Heart right ventricle (tissue), 16 donors: Measurements from ENCODE around the gene SYCE3. TPM values are rescaled to one million over a fixed set of nuclear protein-coding genes. Genes with fewer than 3 reads are reported as not detected.
A peak's percentile ranks its signal among the peaks of the same experiment; 100 is the strongest.

Source experiments
- ATAC-seq, 8 donors: fragments of 200-7000 bp; cut with Tn5 transposase; one replicate each; pipeline ENCODE4 v1.9.1; 2020; ENCODE audit warnings: mild to moderate bottlenecking in 8 of 8, moderate library complexity in 8 of 8, moderate number of reproducible peaks in 1 of 8
- DNase-seq, 2 donors: peaks; one replicate each; pipeline ENCODE4 v3.0.0-alpha.2; 2020
- H3K27ac ChIP-seq, 10 donors: fragments of 200-600 bp; sonication (generic) in 2 of 10; one replicate each; pipeline versions ENCODE4 v1.5.0 to v1.8.0; 2020 to 2022; ENCODE audit warnings: mild to moderate bottlenecking in 3 of 10
- H3K27me3 ChIP-seq, 7 donors: fragments of 200-600 bp; one replicate each; pipeline ENCODE4 v1.8.0; 2021 to 2022; ENCODE audit warnings: mild to moderate bottlenecking in 2 of 7
- H3K36me3 ChIP-seq, 9 donors: fragments of 200-600 bp; sonication (generic) in 1 of 9; one replicate each; pipeline versions ENCODE4 v1.5.0 to v1.8.0; 2020 to 2022; ENCODE audit warnings: mild to moderate bottlenecking in 2 of 9
- H3K4me1 ChIP-seq, 9 donors: fragments of 200-600 bp; sonication (generic) in 1 of 9; one replicate each; pipeline versions ENCODE4 v1.5.0 to v1.8.0; 2020 to 2022; ENCODE audit warnings: mild to moderate bottlenecking in 4 of 9
- H3K4me3 ChIP-seq, 10 donors: fragments of 200-600 bp; sonication (generic) in 2 of 10; one replicate each; pipeline versions ENCODE4 v1.5.0 to v1.8.0; 2020 to 2022; ENCODE audit warnings: mild to moderate bottlenecking in 7 of 10, moderate library complexity in 2 of 10
- H3K9me3 ChIP-seq, 11 donors: fragments of 200-600 bp in 10 of 11; sonication (generic) in 2 of 11; one replicate each; pipeline versions ENCODE4 v1.5.0 to v1.8.0; 2013 to 2022; ENCODE audit warnings: mild to moderate bottlenecking in 2 of 11, control low read depth in 1 of 11, moderate library complexity in 1 of 11
- WGBS, 2 donors: extraction: QIAGEN DNeasy Blood & Tissue Kit; methylation state at CpG; one replicate each; pipeline ENCODE4 v1.1.7; 2013; ENCODE audit warnings: inconsistent platforms in 1 of 2; 5-methylcytosine and 5-hydroxymethylcytosine counted together
- intact Hi-C, 10 donors: fragments of 100-400 bp; cut with DNase I; formaldehyde crosslinking; loops; one replicate each; pipeline versions ENCODE4 v1.11.1 to v1.14.2; 2022
- polyA plus RNA-seq, 2 donors: library from polyadenylated mRNA; stranded (reverse); fragments of 200-250 nt; gene quantifications; one replicate each; pipeline ENCODE4 v1.2.3, GENCODE V29; 2013
- total RNA-seq, 10 donors: library from RNA; stranded (reverse); fragmentation: NEBNext Ultra II Directional in 3 of 10; extraction: Animal tissue kit (Norgen Biotek cat#: 25700) in 3 of 10; gene quantifications; one replicate each; pipeline versions ENCODE4 v1.2.1 to v1.2.4, GENCODE V29; 2021 to 2023
- TF ChIP-seq, protein P1 (sequence below), 9 donors: fragments of 200-600 bp; sonication (generic) in 2 of 9; IDR thresholded peaks; one replicate each; pipeline versions ENCODE4 v1.5.0 to v1.8.0; 2021 to 2022; ENCODE audit warnings: antibody characterized with exemption in 9 of 9, mild to moderate bottlenecking in 5 of 9, moderate library complexity in 1 of 9
- donor health status: Arrhythmogenic right ventricular cardiomyopathy.
- donor health status: ischemic (EF 13 %, LVEDD 7.1; RV severe dilation, severe dysfunction).
- donor health status: healthy with polysubstance abuse.
- donor health status: DM: no; HTN: yes; CAD: no.
- donor health status: DM: no; HTN: no; CAD: no.
- donor health status: ischemic (EF 25% LVEDD 6.9; RV normal size, moderate dysfunction).
- donor health status: ischemic (EF 25% LVEDD 5.7; RV mildly dilated, moderate dysfunction).
- donor health status: healthy.
- donor health status: DM: yes; HTN: yes; CAD: no.
- donor health status: Ischemic cardiomyopathy.
- donor health status: ischemic (EF 35%, LVEDD 5.7; RV mildly dilated, moderate dysfunction).
- donor health status: nonischemic (EF 11% LVEDD 7.7; RV severe dilation, severe dysfunction).
- donor health status: DM: yes; HTN: yes; CAD: no.
- donor health status: PGD.
- donor health status: ischemic (EF 29% LVEDD 5.4; RV normal size, mild dysfunction).
- donor health status: nonischemic (EF 23%, LVEDD 6.1; RV moderate dilation, normal function).

SYCE3 gene
- total and polyA plus RNA-seq, 12 donors: 0.74 to 0.90 TPM; not detected in 10

DNA sequence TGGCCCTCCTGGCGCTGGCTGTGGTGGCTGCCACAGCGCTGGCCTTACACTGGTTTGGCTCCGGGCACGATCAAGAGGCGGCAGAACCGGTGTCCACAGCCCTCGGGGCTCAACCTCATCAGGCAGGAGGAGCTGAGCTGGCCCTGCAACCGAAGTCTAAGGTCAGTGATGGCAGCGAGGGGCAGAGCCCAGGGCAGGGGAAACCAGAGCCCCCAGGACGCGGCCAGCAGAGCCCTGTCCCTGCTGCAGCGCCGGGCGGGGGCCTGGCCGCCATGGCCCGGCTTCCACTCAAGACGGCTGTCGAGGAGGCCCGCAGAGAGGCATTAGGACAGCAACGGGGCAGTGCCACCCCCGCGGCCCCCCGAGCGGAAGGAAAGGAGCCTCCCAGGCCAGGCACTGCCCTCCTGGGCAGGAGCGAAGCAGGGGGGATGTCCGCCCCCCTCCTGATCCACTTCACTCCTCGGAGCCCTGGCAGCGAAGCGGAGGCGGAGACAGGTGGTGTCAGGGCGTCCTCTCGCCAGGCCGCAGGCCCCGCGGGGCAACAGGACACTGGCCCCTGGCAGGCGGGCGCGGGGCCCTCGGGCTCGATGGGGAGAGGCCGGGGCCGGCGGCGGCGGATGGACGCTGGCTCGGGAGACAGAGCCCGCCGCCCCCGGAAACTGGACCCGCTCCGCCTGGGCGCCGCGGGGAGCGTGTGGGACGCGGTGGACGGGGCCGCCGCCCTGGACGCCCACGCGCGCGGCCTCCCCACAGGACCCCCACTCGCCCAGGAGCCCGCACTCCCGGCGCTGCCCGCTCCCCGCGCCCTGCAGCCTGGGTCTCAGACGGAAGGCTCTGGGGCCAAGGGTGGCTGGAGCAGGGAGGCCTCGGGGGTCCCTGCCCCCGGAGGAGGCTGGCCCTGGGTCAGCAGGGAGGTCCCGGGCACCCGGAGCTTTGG lies 16.1 kb downstream of the SYCE3 start:
- Histone ChIP-seq H3K9me3 (no peaks in the 10 kb centered on the region), H3K4me3 (no peak overlapping the region), H3K4me1 (peaks cover 0 to 68% (median 25%) of the 10 kb centered on the region in 9 donors), H3K27me3 (peaks cover 0 to 77% (median 52%) of the 10 kb centered on the region in 7 donors), H3K27ac (peak overlapping the region in 1 of 10 donors; percentile 99), H3K36me3 (no peaks in the 10 kb centered on the region)
- intact Hi-C loops: no loop called here
- ATAC-seq (no peak), DNase-seq (no peak)
- TF ChIP-seq, protein P1, sequence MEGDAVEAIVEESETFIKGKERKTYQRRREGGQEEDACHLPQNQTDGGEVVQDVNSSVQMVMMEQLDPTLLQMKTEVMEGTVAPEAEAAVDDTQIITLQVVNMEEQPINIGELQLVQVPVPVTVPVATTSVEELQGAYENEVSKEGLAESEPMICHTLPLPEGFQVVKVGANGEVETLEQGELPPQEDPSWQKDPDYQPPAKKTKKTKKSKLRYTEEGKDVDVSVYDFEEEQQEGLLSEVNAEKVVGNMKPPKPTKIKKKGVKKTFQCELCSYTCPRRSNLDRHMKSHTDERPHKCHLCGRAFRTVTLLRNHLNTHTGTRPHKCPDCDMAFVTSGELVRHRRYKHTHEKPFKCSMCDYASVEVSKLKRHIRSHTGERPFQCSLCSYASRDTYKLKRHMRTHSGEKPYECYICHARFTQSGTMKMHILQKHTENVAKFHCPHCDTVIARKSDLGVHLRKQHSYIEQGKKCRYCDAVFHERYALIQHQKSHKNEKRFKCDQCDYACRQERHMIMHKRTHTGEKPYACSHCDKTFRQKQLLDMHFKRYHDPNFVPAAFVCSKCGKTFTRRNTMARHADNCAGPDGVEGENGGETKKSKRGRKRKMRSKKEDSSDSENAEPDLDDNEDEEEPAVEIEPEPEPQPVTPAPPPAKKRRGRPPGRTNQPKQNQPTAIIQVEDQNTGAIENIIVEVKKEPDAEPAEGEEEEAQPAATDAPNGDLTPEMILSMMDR (IDR thresholded peaks at IDR 0.05): no peak
- 51 to 74% methylated on average over 60 to 78 of the region's 78 CpGs for WGBS, 2 donors

DNA sequence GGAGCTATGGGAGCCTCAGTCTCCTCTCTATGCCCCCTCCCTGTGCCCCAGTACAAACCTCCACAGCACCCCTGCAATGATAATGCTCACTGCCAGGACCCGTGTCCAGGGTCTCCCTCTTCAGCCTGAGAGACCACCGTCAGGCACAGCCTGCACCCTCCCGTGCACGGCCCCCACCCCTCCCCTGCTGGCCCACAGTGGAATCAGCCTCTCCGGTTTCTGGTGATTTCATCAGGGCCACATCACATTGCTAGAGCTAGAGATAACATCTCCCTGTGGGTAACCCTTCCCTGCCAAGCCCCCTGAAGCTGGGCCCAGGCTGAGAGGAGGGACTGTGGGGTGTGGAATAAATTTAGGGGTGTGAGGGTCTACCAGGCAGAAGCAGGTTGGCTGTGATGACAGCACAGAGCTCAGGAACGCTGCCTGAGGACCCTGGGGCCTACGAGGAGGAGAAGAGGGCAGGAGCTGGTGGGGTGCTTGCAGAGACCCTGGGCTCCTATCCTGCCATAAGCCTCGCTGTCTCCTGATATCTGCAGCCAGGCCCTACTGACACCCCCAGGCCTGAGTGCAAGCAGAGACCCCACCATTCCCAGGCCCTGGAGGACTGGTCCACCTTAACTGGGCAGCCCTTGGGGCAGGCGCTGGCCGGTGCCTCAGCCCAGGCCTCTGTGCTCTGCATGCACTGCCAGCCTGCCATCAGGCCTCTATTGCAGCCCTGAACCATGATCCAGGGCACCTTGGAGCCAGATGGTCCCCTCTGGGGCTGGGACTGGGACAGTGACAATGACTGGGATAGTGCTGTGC lies 17.0 kb downstream of the SYCE3 start, which contains the start of gene KLHDC7B:
Gene KLHDC7B (plus strand): TSS at position 378 of the 804 bp plus-strand sequence. CDS start 345 bp downstream, at position 723.
- no peak within 1 kb of the TSS for H3K4me3 ChIP-seq
- ATAC-seq (no peak), DNase-seq (no peak)
- H3K27me3 ChIP-seq: peaks cover 0 to 75% (median 52%) of the 10 kb centered on the region in 7 donors
- 71% methylated on average over 10 of the region's 10 CpGs for WGBS, 2 donors
- no peaks in the 10 kb centered on the region for H3K9me3 ChIP-seq
- intact Hi-C loops: no loop called here
- TF ChIP-seq, protein P1 (IDR thresholded peaks at IDR 0.05): no peak
- H3K36me3 ChIP-seq: no peaks in the 10 kb centered on the region
- H3K27ac ChIP-seq: peak within 1 kb of the TSS in 3 of 10 donors; percentile 5 to 99 (median 64)
- H3K4me1 ChIP-seq: peaks cover 0 to 77% (median 25%) of the 10 kb centered on the region in 9 donors

DNA sequence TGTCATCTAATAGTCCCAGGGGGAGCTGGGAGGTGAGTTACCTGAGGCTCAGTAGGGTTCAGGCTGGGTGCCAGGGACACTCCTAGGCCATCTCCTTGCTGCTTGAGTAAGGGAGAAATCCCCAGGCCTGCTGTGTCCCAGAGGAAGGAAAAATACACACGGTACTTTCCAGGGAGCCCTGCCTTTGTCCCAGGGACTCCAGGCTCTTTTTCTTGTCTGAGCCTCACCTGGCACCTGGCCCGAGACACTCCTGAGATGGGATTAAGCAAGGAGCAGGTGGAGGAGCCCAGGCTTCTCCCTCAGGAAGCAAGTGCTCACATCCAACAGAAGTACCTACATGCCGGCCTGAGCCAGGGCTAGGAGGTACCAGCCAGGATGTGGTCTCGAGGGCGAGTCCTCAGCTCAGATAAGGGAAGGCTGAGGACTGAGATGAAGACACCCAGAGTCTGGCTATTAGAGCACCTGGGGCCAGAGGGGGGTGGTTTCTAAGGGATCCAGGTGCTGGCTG lies 17.9 kb downstream of the SYCE3 start:
- ATAC-seq (no peak), DNase-seq (no peak)
- intact Hi-C loops: no loop called here
- peak overlapping the region in 4 of 10 donors; percentile 37 to 47 (median 42) for H3K4me3 ChIP-seq
- peaks cover 0 to 86% (median 25%) of the 10 kb centered on the region in 9 donors for H3K4me1 ChIP-seq
- H3K36me3 ChIP-seq: no peaks in the 10 kb centered on the region
- H3K27me3 ChIP-seq: peaks cover 0 to 65% (median 43%) of the 10 kb centered on the region in 7 donors
- peak overlapping the region in 4 of 10 donors; percentile 5 to 99 (median 38) for H3K27ac ChIP-seq
- H3K9me3 ChIP-seq: no peaks in the 10 kb centered on the region
- TF ChIP-seq, protein P1 (IDR thresholded peaks at IDR 0.05): no peak
- 78 to 85% methylated on average over 5 of the region's 5 CpGs for WGBS, 2 donors
